Neural crest cell (in vitro differentiated cells): ENCODE results near the gene MCRS1. TPM values are rescaled to one million over a fixed set of nuclear protein-coding genes. Genes with fewer than 3 reads are reported as not detected.

ENCODE experiments used
- DNase-seq: peaks from one replicate; pipeline ENCODE4 v3.0.0; 2021; ENCODE audit warnings: low read depth, mixed read lengths, low spot score
- H3K27ac Mint-ChIP-seq: one replicate; pipeline ENCODE4 v1.8.0; 2021; ENCODE audit warnings: mild to moderate bottlenecking, mixed read lengths; ENCODE audit not compliant: unreplicated experiment
- H3K27me3 Mint-ChIP-seq: 2 replicates; pipeline ENCODE4 v1.8.0; 2021; ENCODE audit warnings: low read depth, mild to moderate bottlenecking, mixed read lengths
- H3K36me3 Mint-ChIP-seq: 2 replicates; pipeline ENCODE4 v1.8.0; 2021; ENCODE audit warnings: low read depth, mild to moderate bottlenecking, mixed read lengths
- H3K4me1 Mint-ChIP-seq: 2 replicates; pipeline ENCODE4 v1.8.0; 2021; ENCODE audit warnings: mixed read lengths
- H3K4me3 Mint-ChIP-seq: one replicate; pipeline ENCODE4 v1.8.0; 2021; ENCODE audit warnings: mild to moderate bottlenecking, mixed read lengths
- H3K9me3 Mint-ChIP-seq: 2 replicates; pipeline ENCODE4 v1.8.0; 2021; ENCODE audit warnings: mixed read lengths
- CTCF ChIP-seq: fragments of 200-600 bp; sonication (generic); conservative IDR thresholded peaks from 2 replicates; pipeline ENCODE4 v1.5.0; 2021; ENCODE audit warnings: antibody characterized with exemption, mild to moderate bottlenecking
- total RNA-seq: library from RNA; stranded (reverse); gene quantifications from 2 replicates; pipeline ENCODE4 v1.2.1, GENCODE V29; 2021

Gene MCRS1
- total RNA-seq, 1 donor from 2014 or later: 95.3 TPM

DNA sequence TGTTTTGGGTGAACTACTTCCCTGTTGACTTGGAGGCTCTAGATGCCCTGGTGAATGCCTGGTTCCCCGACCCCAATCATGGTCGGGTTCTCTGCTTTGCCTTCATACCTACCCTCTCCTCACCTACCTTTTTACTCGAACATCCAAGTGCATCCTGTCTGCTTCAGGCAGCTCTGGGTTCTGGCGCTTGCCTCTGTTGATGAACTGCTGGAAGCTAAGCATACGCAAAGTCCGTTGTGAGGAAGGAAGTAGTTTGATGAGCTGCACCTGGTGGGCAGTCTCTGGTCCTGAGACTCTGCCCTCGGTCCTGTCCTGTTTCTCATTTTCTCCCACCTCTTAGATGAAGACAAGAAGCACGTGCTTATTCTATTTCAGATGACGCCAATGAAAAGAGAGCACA lies 15.5 kb downstream of the MCRS1 start:
- no peak for TF ChIP-seq CTCF
- DNase-seq: no peak
- no peaks in the 10 kb centered on the region for H3K9me3 Mint-ChIP-seq
- H3K4me3 Mint-ChIP-seq: no peak overlapping the region
- peaks cover 2% of the 10 kb centered on the region for H3K36me3 Mint-ChIP-seq
- peaks cover 8% of the 10 kb centered on the region for H3K4me1 Mint-ChIP-seq
- H3K27me3 Mint-ChIP-seq: peaks cover 5% of the 10 kb centered on the region
- peak overlapping the region; percentile 2 for H3K27ac Mint-ChIP-seq

DNA sequence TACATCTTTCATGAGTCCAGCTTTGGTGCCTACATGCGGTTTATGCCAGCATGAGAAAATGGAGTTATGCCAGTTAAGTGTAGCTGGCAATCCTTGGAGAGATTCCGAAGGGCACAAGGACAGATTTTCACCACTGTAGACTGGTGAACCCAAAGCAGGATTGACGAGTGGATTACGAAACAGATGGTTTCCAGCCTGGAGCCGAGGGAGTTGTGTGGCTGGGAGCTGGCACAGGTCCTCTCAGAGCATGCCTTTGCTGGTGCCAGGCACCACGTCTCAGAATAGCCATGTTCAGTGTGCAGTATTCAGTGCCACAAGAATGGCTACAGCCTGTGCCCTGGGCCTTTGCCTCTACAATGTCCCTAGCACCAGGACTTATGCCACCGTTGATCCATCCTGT lies 15.9 kb downstream of the MCRS1 start:
- Mint-ChIP-seq H3K27ac (no peak overlapping the region), H3K4me3 (no peak overlapping the region), H3K9me3 (no peaks in the 10 kb centered on the region), H3K36me3 (peaks cover 2% of the 10 kb centered on the region), H3K27me3 (peaks cover 9% of the 10 kb centered on the region), H3K4me1 (peaks cover 8% of the 10 kb centered on the region)
- no peak for DNase-seq
- TF ChIP-seq CTCF: no peak

DNA sequence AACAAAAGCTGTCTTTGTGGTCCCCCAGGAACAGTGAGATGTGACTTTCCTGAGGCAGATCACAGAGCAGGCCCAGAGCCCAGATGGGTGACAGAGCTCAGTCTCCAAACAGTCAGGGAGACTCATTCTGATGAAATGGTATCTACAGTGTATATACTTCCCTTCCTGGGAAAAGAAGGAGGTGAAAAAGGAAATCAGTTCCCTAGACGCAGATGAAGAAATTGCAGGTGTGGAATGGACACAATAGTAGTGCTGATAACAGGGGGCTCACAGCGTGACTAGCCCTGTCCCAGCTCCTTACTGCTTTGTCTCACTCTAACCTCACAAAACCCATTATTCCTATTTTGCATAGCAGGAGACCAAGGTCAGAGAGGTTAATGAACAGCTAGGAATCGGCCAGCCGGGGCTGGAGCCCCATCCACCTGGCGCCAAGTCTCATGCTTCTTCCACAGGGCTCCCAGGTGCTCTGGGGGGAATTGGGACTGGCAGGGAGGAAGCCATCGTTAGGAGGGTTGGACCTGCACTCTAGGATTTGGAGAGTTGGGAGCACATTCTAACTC lies 17.2 kb downstream of the MCRS1 start:
- Mint-ChIP-seq H3K36me3 (no peaks in the 10 kb centered on the region), H3K4me1 (peaks cover 8% of the 10 kb centered on the region), H3K4me3 (no peak overlapping the region), H3K27me3 (peaks cover 19% of the 10 kb centered on the region), H3K27ac (peak overlapping the region; percentile 23), H3K9me3 (no peaks in the 10 kb centered on the region)
- TF ChIP-seq CTCF: no peak
- no peak for DNase-seq

DNA sequence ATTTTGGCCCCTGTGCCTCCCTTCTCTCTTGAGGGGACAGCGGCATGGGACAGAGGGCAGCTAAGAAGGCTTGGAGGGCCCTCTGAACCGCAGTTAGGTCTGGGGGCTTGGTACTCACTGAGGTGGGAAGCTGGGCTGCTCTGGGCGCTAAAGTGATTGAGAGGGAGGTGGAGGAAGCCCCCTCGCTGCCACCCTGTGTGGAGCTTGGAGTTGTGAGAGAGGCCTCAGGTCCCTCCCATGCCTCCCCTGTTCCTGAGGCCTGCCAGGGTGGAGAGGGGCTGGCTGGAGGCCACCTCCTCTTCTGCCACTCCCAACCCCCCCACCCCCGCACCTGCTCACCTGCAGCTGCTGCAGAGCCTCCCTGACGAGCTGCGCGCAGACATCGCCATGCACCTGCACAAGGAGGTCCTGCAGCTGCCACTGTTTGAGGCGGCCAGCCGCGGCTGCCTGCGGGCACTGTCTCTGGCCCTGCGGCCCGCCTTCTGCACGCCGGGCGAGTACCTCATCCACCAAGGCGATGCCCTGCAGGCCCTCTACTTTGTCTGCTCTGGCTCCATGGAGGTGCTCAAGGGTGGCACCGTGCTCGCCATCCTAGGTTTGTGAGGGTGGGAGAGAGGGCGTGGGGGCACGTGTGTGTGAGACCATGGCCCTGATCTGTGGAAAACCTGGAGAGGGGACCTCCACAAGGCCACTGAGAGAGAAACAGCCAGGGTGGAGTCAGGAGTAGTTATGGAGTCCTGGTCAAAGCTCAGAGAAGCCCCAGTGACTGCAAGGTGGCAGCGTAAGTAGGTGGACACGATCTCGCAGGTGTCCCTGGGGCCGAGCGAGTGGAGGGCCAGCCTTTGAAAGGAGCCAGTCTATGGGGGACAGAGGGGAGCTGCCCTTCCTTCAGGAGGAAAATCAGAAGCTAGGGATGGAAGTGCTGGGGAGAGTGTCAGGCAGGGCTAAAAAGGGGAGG lies 17.9 kb downstream of the MCRS1 start:
- Mint-ChIP-seq H3K4me1 (peaks cover 10% of the 10 kb centered on the region), H3K27me3 (peaks cover 23% of the 10 kb centered on the region), H3K4me3 (no peak overlapping the region), H3K9me3 (no peaks in the 10 kb centered on the region), H3K27ac (no peak overlapping the region), H3K36me3 (no peaks in the 10 kb centered on the region)
- DNase-seq: no peak
- TF ChIP-seq CTCF: no peak

GRCh38 chr12:49548822-49549648 lies 18.9 kb downstream of the MCRS1 start:
- peaks cover 19% of the 10 kb centered on the region for H3K4me1 Mint-ChIP-seq
- TF ChIP-seq CTCF: no peak

More at GRCh38 chr12:49548822-49549648, 18.9 kb downstream of the MCRS1 start:
- Mint-ChIP-seq H3K36me3 (no peaks in the 10 kb centered on the region), H3K27me3 (peaks cover 33% of the 10 kb centered on the region), H3K9me3 (no peaks in the 10 kb centered on the region), H3K4me3 (no peak overlapping the region), H3K27ac (no peak overlapping the region)
- DNase-seq: no peak
